COLO668 (cell line): ENCODE results near the gene SNTG2.

Experiments
- DNase-seq: peaks from one replicate; lab custom pipeline; 2025; ENCODE audit not compliant: unreplicated experiment; lab: John Stamatoyannopoulos, UW

Gene SNTG2

GRCh38 chr2:1046067-1046466, 95.4 kb downstream of the SNTG2 start:
- DNase-seq = no peak

GRCh38 chr2:1047485-1047884, 96.8 kb downstream of the SNTG2 start:
- no peak for DNase-seq

GRCh38 chr2:1049691-1050090, 99.0 kb downstream of the SNTG2 start:
- no peak for DNase-seq

- no peak for DNase-seq
Measured at GRCh38 chr2:1051075-1051474, 100.4 kb downstream of the SNTG2 start.

GRCh38 chr2:1052771-1053191, 102.1 kb downstream of the SNTG2 start:
- no peak for DNase-seq

- DNase-seq = no peak
Measured at GRCh38 chr2:1053786-1054185, 103.1 kb downstream of the SNTG2 start.

GRCh38 chr2:1054399-1054798, 103.8 kb downstream of the SNTG2 start:
- DNase-seq = no peak

GRCh38 chr2:1055014-1055595, 104.5 kb downstream of the SNTG2 start:
- no peak for DNase-seq

- DNase-seq = no peak
Measured at GRCh38 chr2:1060372-1060771, 109.7 kb downstream of the SNTG2 start.

GRCh38 chr2:1060987-1061386, 110.3 kb downstream of the SNTG2 start:
- DNase-seq = no peak

GRCh38 chr2:1068241-1068640, 117.6 kb downstream of the SNTG2 start:
- DNase-seq = no peak

- DNase-seq = no peak
Measured at GRCh38 chr2:1068822-1069221, 118.2 kb downstream of the SNTG2 start.

GRCh38 chr2:1069847-1070246, 119.2 kb downstream of the SNTG2 start:
- no peak for DNase-seq

- no peak for DNase-seq
Measured at GRCh38 chr2:1070601-1071000, 120.0 kb downstream of the SNTG2 start.

GRCh38 chr2:1071650-1072049, 121.0 kb downstream of the SNTG2 start:
- no peak for DNase-seq

- DNase-seq = no peak
Measured at GRCh38 chr2:1072250-1072649, 121.6 kb downstream of the SNTG2 start.

GRCh38 chr2:1077911-1078310, 127.3 kb downstream of the SNTG2 start:
- no peak for DNase-seq

GRCh38 chr2:1078326-1078725, 127.7 kb downstream of the SNTG2 start:
- no peak for DNase-seq

GRCh38 chr2:1079873-1080799, 129.5 kb downstream of the SNTG2 start:
- no peak for DNase-seq

GRCh38 chr2:1081451-1082225, 131.0 kb downstream of the SNTG2 start:
- DNase-seq = no peak

- DNase-seq = no peak
Measured at GRCh38 chr2:1082456-1083205, 132.0 kb downstream of the SNTG2 start.
